Measurements from ENCODE around the gene MN1. TPM values are rescaled to one million over a fixed set of nuclear protein-coding genes. Genes with fewer than 3 reads are reported as not detected.

Gene MN1
- total and polyA plus RNA-seq, 2 experiments from 2014 or later: 1.0 to 6.8 TPM

GRCh38 chr22:27713461-27713860, 88.1 kb downstream of the MN1 start (continued):
- no peak for TF ChIP-seq ETS1 (IDR thresholded peaks at IDR 0.05)
- TF ChIP-seq POLR2AphosphoS5 (IDR thresholded peaks at IDR 0.05; ENCODE audit: low read depth): no peak
- no peak for TF ChIP-seq STAT1 (IDR thresholded peaks at IDR 0.05; ENCODE audit: unreplicated experiment)

- Histone ChIP-seq H3F3A (replicated peaks; ENCODE audit: low read depth) (no peaks in the 10 kb centered on the region), H3K27ac (ENCODE audit: low read depth) (no peak overlapping the region), H2AFZ (no peak overlapping the region), H4K20me1 (replicated peaks; ENCODE audit: insufficient read depth) (peaks cover 57% of the 10 kb centered on the region), H3K4me2 (no peak overlapping the region), H3K9me2 (ENCODE audit: insufficient read depth) (no peaks in the 10 kb centered on the region), H3K27me3 (ENCODE audit: insufficient read depth) (no peaks in the 10 kb centered on the region), H3K36me3 (ENCODE audit: insufficient read depth) (0 out of 2 replicates have a peak, but pooled peaks cover 7% of the 10 kb centered on the region), H3K4me1 (ENCODE audit: insufficient read depth) (peaks cover 9% of the 10 kb centered on the region), H3K79me2 (replicated peaks; ENCODE audit: insufficient read depth) (peaks cover 69% of the 10 kb centered on the region), H3K4me3 (no peak overlapping the region)
- H3K9me3 Mint-ChIP-seq: no peaks in the 10 kb centered on the region; the same call in 1 of the 3 replicates
- no peak for DNase-seq (ENCODE audit: low spot score)
- no peak overlapping the region for H3K4me3 Mint-ChIP-seq
- no peak for ATAC-seq
- peaks cover 6% of the 10 kb centered on the region for H3K27me3 Mint-ChIP-seq (ENCODE audit: insufficient read depth, low read depth, poor library complexity)
- H3K36me3 Mint-ChIP-seq (ENCODE audit: low read depth): peaks cover 63% of the 10 kb centered on the region
- TF ChIP-seq CTCF (conservative IDR thresholded peaks at IDR 0.05; ENCODE audit: low read depth in 2 of 2) (no peak), EZH2phosphoT487 (IDR thresholded peaks at IDR 0.05; ENCODE audit: unreplicated experiment) (no peak), ZNF114 (CRISPR knock-in tag; IDR thresholded peaks at IDR 0.05) (no peak), EZH2 (IDR thresholded peaks at IDR 0.05; ENCODE audit: low read depth, unreplicated experiment) (no peak), ZNF462 (CRISPR knock-in tag; IDR thresholded peaks at IDR 0.05) (no peak), REST (IDR thresholded peaks at IDR 0.05; ENCODE audit: unreplicated experiment) (no peak), POLR2AphosphoS5 (IDR thresholded peaks at IDR 0.05; ENCODE audit: low read depth) (no peak), JUNB (IDR thresholded peaks at IDR 0.05; ENCODE audit: unreplicated experiment) (no peak), STAT1 (IDR thresholded peaks at IDR 0.05; ENCODE audit: unreplicated experiment) (no peak), ZNF331 (CRISPR knock-in tag; IDR thresholded peaks at IDR 0.05; ENCODE audit: low read depth) (no peak), NANOG (IDR thresholded peaks at IDR 0.05; ENCODE audit: borderline replicate concordance) (no peak)
- no peak overlapping the region; the same call in 1 of the 2 replicates for H3K27ac Mint-ChIP-seq
- H3K4me1 Mint-ChIP-seq: peaks cover 22% of the 10 kb centered on the region
Measured at GRCh38 chr22:27711756-27712155, 89.8 kb downstream of the MN1 start.
